Adrenal gland (tissue), 5 donors: ENCODE measurements around the gene ADGRA3.

ENCODE experiments used
- POLR2A ChIP-seq, 2 donors: fragments of 450-650 bp; IDR thresholded peaks; one replicate each; pipeline ENCODE4 v1.6.1; 2017; ENCODE audit warnings: antibody characterized with exemption in 2 of 2, mild to moderate bottlenecking in 2 of 2, moderate library complexity in 1 of 2
- TF ChIP-seq, protein P1 (sequence below), 6 experiments: fragments of 450-650 bp in 4 of 6; fragments of 200-600 bp in 2 of 6; sonication (generic) in 1 of 6; IDR thresholded peaks; 1 replicate in 5 of 6; 2 replicates in 1 of 6; pipeline versions ENCODE4 v1.5.1 to v1.8.0; 2016 to 2021; ENCODE audit warnings: antibody characterized with exemption in 6 of 6, mild to moderate bottlenecking in 2 of 6, moderate library complexity in 1 of 6
- donor health status: DM: no; HTN: no; CAD: no.

DNA sequence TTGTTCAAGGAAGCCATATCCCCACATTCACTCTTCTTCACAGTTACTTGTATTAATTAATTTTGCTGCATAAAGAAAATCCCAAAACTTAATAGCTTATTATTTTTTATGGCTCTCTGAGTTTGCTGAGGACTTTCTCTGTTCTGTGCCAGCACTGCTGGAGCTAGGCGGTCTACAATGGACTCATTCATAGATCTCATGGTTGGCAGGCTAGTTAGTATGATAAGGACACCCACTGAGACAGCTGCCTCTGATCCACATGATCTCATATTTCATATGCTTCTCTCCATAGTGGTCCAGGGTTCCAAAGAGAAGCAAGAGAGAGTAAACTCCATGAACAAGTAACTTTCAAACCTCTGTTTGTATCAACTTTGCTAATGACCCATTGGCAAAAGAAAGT, 170.2 kb downstream of the ADGRA3 start:
- TF ChIP-seq, protein P1, sequence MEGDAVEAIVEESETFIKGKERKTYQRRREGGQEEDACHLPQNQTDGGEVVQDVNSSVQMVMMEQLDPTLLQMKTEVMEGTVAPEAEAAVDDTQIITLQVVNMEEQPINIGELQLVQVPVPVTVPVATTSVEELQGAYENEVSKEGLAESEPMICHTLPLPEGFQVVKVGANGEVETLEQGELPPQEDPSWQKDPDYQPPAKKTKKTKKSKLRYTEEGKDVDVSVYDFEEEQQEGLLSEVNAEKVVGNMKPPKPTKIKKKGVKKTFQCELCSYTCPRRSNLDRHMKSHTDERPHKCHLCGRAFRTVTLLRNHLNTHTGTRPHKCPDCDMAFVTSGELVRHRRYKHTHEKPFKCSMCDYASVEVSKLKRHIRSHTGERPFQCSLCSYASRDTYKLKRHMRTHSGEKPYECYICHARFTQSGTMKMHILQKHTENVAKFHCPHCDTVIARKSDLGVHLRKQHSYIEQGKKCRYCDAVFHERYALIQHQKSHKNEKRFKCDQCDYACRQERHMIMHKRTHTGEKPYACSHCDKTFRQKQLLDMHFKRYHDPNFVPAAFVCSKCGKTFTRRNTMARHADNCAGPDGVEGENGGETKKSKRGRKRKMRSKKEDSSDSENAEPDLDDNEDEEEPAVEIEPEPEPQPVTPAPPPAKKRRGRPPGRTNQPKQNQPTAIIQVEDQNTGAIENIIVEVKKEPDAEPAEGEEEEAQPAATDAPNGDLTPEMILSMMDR (IDR thresholded peaks at IDR 0.05) = no peak
- no peak for TF ChIP-seq POLR2A (IDR thresholded peaks at IDR 0.05)
